Measurements from ENCODE around the gene CELA2A. TPM values are rescaled to one million over a fixed set of nuclear protein-coding genes. Genes with fewer than 3 reads are reported as not detected.

CELA2A gene
- total and polyA plus RNA-seq, 2 donors (not counting 1 experiment from before 2014, with no cell fraction given): not detected

DNA sequence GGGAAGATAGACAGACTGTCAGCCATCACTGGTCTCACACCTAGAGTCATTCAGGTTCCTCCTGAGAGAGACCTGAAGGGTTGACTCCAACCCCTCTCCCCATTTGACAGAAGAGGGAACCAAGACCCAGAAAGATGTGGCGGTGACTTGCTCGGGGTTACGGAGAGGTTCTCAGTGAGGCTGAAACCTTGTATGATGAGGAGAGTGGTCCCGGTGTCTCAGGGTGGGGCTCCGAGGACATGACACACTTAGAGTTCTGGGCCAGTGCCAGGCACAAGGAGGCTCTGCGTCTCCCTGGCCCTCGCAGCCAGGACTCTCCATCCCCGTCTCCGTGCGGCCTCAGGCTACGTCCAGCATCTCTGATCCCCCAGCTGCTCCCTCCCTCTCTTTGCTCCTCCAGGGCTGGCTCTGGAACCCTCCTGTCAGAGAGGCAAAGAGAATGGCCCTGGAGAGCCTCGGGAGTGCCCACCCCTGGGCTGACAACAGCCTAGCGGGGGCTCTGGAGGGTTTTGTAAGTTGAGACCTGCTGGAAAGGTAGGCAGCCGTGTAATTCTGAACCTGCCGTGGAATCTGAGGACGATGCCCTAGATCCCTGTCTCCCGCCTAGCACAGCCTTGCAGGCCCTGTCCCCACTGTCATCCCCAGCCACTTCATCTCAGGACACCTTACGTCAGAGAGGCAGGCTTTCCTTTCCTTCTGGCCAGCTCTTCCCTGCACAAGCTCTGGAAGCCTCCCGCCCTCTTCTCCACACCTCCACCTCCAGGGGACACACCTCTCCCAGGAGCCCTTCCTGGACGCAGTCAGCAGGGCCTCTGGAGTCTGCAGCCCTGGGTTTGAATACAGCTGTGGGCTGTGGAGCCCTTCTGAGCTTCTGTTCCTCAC lies 42.7 kb upstream of the CELA2A start:
- H3K4me2 ChIP-seq (ENCODE audit: extremely low read depth, insufficient read depth, low read length): no peak overlapping the region
- H3K4me3 ChIP-seq (replicated peaks in 1 of 4; ENCODE audit: control extremely low read depth in 1 of 4, insufficient read depth in 1 of 4, low read depth in 3 of 4, low read length in 4 of 4): no peak overlapping the region
- H3K4me1 ChIP-seq (ENCODE audit: control insufficient read depth, extremely low read depth, insufficient read depth, low read length): peaks cover 27% of the 10 kb centered on the region
- H3K9ac ChIP-seq (ENCODE audit: insufficient read depth, low read length): no peak overlapping the region
- H4K20me1 ChIP-seq (ENCODE audit: control insufficient read depth, extremely low read depth, insufficient read depth, low read length): no peaks in the 10 kb centered on the region
- H3K36me3 ChIP-seq (ENCODE audit: control insufficient read depth, insufficient read depth, low read length): no peaks in the 10 kb centered on the region
- TF ChIP-seq EZH2 (IDR thresholded peaks at IDR 0.05; ENCODE audit: low read length, missing control alignments) (no peak), CTCF (conservative IDR thresholded peaks at IDR 0.05 in 1 of 2, IDR thresholded peaks at IDR 0.05 in 1 of 2; ENCODE audit: low read depth in 1 of 2, low read length in 2 of 2) (no peak)
- H3K27me3 ChIP-seq (ENCODE audit: control insufficient read depth, insufficient read depth, low read length): no peaks in the 10 kb centered on the region
- no peak overlapping the region for H2AFZ ChIP-seq (ENCODE audit: low read length)
- no peak for DNase-seq (ENCODE audit: low read depth in 2 of 2)
- H3K27ac ChIP-seq (ENCODE audit: insufficient read depth, low read length): no peak overlapping the region
- no peaks in the 10 kb centered on the region for H3K9me3 ChIP-seq (ENCODE audit: control insufficient read depth, insufficient read depth, low read depth, low read length)
- H3K79me2 ChIP-seq (ENCODE audit: control insufficient read depth, insufficient read depth, low read length): peaks cover 47% of the 10 kb centered on the region

- H4K20me1 ChIP-seq (ENCODE audit: control insufficient read depth, extremely low read depth, insufficient read depth, low read length): no peaks in the 10 kb centered on the region
Observed at GRCh38 chr1:15414445-15414983, 42.0 kb upstream of the CELA2A start.

More at GRCh38 chr1:15414445-15414983, 42.0 kb upstream of the CELA2A start:
- Histone ChIP-seq H3K4me3 (replicated peaks in 1 of 4; ENCODE audit: control extremely low read depth in 1 of 4, insufficient read depth in 1 of 4, low read depth in 3 of 4, low read length in 4 of 4) (no peak overlapping the region), H3K27ac (ENCODE audit: insufficient read depth, low read length) (no peak overlapping the region), H3K79me2 (ENCODE audit: control insufficient read depth, insufficient read depth, low read length) (peaks cover 50% of the 10 kb centered on the region), H3K4me1 (ENCODE audit: control insufficient read depth, extremely low read depth, insufficient read depth, low read length) (peaks cover 24% of the 10 kb centered on the region), H3K9ac (ENCODE audit: insufficient read depth, low read length) (no peak overlapping the region), H3K36me3 (ENCODE audit: control insufficient read depth, insufficient read depth, low read length) (no peaks in the 10 kb centered on the region), H3K27me3 (ENCODE audit: control insufficient read depth, insufficient read depth, low read length) (no peaks in the 10 kb centered on the region), H2AFZ (ENCODE audit: low read length) (no peak overlapping the region), H3K4me2 (ENCODE audit: extremely low read depth, insufficient read depth, low read length) (no peak overlapping the region), H3K9me3 (ENCODE audit: control insufficient read depth, insufficient read depth, low read depth, low read length) (no peaks in the 10 kb centered on the region)
- DNase-seq (ENCODE audit: low read depth in 2 of 2): no peak
- TF ChIP-seq EZH2 (IDR thresholded peaks at IDR 0.05; ENCODE audit: low read length, missing control alignments) (no peak), CTCF (conservative IDR thresholded peaks at IDR 0.05 in 1 of 2, IDR thresholded peaks at IDR 0.05 in 1 of 2; ENCODE audit: low read depth in 1 of 2, low read length in 2 of 2) (no peak)
